Fibroblast of villous mesenchyme (primary cell): Measurements from ENCODE around the gene TM2D3. TPM values are rescaled to one million over a fixed set of nuclear protein-coding genes. Genes with fewer than 3 reads are reported as not detected.

ENCODE experiments used
- DNase-seq: peaks from one replicate; pipeline ENCODE4 v3.0.0-alpha.2; 2010; ENCODE audit warnings: low read depth
- H3K4me3 ChIP-seq: 2 replicates; pipeline ENCODE4 v1.5.1; 2011; ENCODE audit warnings: low read depth, mild to moderate bottlenecking, low read length
- total RNA-seq: library from RNA; depleted of rRNA; stranded (reverse); fragments of >200 nt; gene quantifications from 2 replicates; pipeline ENCODE4 v1.2.3, GENCODE V29; 2012
- TF ChIP-seq, protein P1 (sequence below): IDR thresholded peaks from 2 replicates; pipeline ENCODE4 v1.5.1; 2012; ENCODE audit warnings: low read depth, mild to moderate bottlenecking, low read length; ENCODE audit not compliant: insufficient read depth

TM2D3 gene
- total RNA-seq, 1 donor: 48.4 TPM

DNA sequence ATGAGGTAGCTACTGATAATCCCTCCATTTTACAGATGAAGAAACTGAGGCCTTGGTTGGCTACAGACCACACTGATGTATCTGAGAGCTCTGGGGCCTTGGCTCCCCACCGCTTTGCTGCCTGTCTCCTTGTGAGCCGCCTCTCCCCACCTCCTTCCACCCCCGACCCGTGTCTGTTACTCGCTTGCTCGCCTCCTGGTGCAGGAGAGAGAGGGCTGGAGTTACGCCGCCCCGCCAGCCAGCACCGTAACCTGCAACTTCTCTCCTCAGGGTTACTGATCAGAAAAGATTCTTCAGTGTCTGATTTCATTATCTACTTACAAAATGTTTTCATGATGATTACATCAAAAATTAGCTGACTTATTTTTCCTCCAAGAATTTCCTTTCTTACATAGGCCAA is 34.1 kb downstream of the TM2D3 start:
- no peak for DNase-seq
- TF ChIP-seq, protein P1, sequence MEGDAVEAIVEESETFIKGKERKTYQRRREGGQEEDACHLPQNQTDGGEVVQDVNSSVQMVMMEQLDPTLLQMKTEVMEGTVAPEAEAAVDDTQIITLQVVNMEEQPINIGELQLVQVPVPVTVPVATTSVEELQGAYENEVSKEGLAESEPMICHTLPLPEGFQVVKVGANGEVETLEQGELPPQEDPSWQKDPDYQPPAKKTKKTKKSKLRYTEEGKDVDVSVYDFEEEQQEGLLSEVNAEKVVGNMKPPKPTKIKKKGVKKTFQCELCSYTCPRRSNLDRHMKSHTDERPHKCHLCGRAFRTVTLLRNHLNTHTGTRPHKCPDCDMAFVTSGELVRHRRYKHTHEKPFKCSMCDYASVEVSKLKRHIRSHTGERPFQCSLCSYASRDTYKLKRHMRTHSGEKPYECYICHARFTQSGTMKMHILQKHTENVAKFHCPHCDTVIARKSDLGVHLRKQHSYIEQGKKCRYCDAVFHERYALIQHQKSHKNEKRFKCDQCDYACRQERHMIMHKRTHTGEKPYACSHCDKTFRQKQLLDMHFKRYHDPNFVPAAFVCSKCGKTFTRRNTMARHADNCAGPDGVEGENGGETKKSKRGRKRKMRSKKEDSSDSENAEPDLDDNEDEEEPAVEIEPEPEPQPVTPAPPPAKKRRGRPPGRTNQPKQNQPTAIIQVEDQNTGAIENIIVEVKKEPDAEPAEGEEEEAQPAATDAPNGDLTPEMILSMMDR: no peak
- no peak overlapping the region for H3K4me3 ChIP-seq

DNA sequence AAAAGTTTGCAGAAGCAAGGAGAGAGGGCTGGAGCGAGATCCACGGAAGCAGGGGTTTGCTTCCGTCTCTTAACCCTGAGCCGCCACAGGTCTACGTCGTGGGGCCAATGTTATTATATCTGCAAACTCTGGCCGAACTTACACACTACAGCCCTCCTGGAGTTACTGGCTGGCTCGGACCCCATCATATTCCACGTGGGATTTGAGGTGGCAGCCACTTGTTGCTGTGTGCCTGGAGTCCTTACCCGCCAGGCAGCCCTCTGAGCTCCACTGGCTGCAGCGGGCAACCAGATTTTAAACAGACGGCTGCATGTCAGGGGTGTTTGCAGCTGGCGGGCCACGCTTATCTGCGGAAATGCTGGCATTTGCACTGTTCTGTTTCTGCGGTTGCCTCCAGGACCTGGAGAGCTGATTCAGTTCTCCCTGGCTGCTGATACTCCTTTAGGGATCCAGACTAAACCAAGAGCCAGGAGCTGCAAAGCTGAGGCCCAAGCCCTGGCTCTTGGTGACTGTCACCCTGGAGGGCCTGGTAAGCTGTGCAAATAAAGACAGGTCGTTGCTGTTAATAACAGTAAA is 34.7 kb downstream of the TM2D3 start:
- TF ChIP-seq, protein P1: no peak
- peak; percentile 46 for DNase-seq
- no peak overlapping the region for H3K4me3 ChIP-seq

DNA sequence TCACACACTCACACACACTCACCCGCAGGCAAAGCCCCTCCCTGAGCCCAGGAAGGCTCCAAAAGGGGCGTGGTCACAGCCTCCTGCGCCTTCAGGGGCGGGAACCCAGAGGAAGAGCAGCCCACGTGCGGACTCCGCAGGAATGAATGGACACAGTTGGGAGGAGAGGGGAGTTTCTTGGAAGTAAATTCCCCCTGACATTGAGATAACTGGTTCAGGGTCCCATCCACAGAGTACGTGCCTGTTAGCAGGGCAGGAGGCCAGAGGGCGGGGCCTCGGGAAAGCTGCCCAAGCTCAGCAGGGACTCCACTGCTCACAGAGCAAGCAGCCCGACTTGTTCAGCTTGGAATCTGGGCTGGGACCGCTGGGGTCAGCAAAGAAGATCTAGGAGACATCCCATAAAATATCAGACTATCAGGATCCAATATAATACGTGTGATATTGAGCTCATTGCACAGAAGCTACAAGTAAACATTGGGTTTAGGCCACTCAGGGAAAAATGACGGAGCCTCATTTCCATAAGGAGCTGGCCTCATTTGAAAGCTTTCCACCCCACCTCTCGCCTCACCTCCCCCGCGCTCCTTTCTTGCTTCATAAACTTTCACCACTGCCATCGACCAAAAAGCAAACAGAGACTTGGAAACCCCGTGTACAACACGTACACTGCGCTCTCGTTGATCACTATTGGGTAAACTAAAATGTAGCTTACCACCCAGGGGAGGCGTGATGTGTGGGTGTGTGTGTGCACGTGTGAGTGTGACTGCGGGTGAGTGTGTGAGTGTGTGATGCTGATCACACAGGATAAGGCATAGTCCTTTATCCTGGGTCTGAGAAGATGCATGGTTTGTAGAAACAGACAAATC is 36.0 kb downstream of the TM2D3 start:
- TF ChIP-seq, protein P1: no peak
- peak; percentile 69 for DNase-seq
- H3K4me3 ChIP-seq: peak overlapping the region; percentile 27

DNA sequence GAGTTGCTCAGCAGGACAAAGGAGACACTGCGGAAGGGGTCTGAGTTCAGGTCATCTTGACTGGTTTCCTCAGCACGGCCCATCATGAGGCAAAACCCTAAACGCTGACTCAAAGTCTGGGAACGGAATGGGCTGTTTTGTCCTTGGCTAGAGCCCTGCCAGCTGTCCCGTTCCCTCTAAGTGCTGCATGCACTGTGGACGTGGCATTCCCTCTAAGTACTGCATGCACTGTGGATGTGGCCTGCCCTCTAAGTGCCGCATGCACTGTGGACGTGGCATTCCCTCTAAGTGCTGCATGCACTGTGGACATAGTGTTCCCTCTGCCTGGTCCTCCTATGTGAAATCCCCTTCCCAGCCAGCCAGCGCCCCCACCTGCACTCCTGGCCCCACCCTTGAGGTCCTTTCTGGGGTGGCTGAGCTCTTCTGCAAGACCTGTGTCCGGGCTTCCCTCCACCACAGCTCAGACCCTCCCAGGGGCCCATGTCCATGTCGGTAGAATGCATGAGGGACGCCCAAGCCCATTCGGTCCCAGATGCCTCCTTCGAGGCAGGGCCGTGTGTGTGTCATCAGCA is 36.7 kb downstream of the TM2D3 start:
- no peak overlapping the region for H3K4me3 ChIP-seq
- TF ChIP-seq, protein P1: no peak
- DNase-seq: peak; percentile 53

DNA sequence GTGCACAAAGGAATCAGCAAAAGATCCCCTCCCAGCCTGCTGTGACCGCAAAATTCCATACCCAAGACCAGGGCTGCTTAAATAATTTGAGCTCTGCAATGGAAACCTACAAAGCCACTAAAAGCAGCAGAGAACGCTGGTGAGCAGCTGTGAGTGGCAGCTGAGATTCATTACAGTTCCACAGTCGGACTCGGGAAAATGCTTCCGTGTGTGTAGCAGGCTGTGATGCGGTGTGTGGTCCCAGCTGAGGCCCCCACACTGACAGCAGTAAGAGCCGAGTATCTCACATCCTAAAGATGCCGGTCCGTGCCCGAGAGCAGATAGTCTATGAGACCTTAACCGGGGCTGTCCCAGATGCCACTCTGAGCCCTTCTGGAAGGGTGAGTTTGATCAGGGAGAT is 37.4 kb downstream of the TM2D3 start:
- H3K4me3 ChIP-seq: no peak overlapping the region
- DNase-seq: no peak
- TF ChIP-seq, protein P1: no peak

DNA sequence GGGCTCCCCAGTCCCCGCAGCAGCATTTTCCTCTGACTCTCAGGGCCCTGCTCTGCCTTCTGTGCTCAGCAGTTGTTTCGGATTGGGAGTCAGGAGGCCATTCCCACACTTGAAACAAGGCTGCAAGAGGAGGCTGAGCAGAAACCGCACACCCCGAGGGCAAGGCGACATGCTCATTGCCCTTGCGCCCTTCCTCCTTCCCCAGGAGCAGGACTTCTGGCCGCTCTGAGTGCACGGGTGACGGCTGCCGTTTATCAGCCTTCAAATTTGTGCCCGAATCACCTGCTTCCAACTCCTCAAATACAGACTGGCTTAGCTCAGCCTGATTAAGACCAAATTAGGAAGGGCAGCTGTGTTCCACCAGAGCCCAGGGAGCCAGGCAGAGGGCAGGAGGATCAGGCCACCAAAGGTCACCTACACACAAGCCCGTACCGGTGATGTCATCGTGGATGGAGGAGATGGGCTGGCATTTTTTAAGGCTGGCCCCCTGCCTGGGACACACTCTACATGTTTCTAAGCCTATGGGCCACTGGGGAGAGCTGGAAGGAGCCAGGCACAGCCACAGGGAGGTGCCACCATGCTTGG is 38.1 kb downstream of the TM2D3 start:
- TF ChIP-seq, protein P1: no peak
- DNase-seq: no peak

More for the DNA sequence above, 38.1 kb downstream of the TM2D3 start:
- no peak overlapping the region for H3K4me3 ChIP-seq
